ENCODE data around the gene ANKRD6.

Gene ANKRD6

DNA sequence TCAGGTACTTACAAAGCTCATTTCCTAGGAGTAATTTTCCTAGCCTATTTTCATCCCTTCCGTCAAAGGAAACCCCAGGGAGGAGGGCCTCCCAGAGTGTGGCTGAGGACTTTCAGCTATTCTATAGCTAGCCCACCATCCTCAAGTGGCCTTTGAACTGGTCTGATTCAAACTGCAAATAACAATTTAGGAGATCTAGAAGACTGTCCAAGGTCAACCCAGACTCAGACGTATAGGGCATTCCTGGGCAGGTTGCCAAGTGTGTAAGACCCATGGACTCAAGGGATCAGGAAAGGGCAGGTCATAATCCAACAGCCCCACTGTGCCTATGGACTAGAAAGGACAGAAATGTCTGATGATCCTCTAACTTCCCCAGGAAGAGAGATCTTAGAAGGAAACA is 18.7 kb upstream of the ANKRD6 start:
- DNase-seq, result no peak

DNA sequence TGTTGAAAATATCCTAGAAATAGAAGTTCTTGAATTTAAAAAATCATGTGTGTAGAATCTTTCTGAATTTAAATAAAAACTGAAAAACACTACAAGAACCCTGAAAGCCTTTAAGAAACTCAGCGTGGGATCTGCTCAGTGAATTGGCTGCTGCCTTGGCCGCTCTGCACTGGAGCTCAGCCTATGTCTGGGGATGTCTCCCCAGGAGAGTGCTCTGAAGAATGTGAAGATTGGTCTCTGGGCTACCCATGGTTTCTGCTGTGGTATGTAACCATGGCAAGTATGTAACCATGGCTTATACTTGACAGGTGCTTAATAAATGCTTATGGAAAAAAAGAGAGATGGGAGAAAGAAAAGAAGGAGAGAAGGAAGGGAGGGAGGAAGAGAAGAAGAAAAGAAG is 17.8 kb upstream of the ANKRD6 start:
- no peak for DNase-seq

- no peak for DNase-seq
These were observed 16.2 kb upstream of the ANKRD6 start for GRCh38 chr6:89416796-89417195.

DNA sequence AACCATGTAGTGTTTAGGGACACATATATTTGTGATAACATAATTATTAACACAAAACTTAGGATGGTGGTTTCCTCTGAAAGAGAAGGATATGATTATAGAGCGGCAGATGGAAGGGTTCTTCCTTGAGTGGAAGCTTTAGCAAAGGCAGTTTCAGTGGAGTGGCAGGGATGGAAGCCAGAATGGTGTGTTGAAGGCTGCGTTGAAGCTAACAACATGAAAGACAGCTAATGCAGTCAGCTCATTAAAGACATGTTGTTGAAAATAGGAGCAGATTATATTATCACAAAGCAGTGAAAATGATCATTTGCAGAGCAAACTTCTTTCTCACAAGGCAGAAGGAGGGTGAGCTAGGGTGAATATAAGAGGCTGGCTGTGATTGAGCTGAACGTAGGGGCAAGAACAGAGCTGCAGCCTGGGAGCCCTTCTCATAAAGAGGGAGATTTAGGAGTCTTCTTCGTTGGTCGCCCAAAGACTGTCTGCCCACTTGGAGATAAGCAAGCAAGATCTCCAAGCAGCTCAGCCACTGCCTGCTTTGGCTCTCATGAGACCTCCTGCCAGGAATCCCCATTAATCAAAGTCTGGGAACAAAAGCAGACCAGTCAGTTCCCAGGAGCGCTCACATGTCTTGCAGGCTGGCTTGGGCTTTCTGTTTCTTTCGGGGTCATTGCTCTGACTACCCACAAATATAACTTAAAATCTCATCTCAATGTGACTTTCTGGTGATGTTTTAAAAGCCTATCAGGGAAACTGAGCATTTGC is 2.6 kb upstream of the ANKRD6 start:
- DNase-seq, result no peak

DNA sequence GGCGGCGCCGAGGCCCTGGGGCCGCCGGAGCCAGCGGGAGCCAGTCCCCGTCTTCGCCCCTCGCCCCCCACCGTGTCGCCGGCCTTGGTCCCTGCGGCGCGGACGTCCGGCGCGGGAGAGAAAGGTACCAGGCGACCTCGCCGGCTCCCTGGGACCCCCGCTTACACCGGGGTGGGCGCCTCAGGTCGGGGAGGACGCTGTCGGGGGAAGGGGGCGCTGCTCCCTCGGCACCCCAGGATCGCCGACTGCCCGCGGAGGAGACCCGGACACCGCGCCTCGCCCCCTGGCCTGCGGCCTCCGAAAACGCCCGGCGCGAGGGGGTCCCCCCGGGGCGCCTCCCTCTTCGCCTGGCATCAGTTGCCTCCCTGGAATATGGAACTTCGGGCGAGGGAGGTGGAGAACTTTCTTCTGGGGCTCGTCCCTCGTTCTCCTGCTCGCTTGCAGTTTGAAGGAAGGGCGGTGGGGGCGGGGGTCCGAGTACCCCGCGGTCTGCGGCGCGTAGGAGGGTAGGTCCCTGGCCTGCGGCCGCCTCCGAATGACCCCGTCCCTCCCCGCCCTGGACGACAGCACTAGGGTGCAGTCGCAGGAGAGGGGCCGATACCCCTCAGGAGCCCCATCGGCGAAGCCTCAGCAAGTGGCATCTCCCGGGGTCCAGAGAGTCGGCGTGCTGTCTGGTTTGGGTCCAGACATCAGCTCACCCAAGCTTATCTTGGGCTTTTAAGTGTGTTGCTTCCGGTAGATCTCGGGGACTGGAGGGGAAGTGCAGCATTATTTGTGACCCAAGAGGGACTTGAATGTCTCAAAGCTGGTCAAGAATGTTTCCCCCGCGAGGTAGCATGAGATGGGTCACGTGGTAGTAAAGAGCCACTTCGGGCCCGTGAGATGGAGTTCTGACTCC is 549 bp downstream of the ANKRD6 start:
- no peak for DNase-seq

GRCh38 chr6:89434150-89434499 is 1.2 kb downstream of the ANKRD6 start:
- no peak for DNase-seq

- no peak for DNase-seq
These were observed 2.0 kb downstream of the ANKRD6 start for GRCh38 chr6:89434954-89435353.

DNA sequence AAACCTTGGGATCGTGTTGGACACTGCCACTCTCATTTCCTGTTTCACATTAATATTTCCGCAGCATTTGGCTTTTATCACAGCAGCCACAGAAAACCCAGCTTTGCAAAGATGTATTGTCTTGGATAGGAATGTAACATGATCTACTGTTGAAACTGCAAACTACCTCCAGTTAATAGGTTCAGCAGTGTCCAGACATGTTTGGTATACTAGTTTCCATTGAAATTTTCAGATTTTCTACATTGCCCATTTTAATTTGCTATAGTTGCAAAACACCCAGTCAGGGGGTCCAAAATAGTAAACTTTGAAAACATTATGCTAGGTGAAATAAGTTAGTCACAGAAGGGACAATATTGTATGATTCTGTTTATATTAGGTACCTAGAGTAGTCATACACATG is 3.3 kb downstream of the ANKRD6 start:
- no peak for DNase-seq

- no peak for DNase-seq
These were observed 5.3 kb downstream of the ANKRD6 start for GRCh38 chr6:89438248-89438647.

DNA sequence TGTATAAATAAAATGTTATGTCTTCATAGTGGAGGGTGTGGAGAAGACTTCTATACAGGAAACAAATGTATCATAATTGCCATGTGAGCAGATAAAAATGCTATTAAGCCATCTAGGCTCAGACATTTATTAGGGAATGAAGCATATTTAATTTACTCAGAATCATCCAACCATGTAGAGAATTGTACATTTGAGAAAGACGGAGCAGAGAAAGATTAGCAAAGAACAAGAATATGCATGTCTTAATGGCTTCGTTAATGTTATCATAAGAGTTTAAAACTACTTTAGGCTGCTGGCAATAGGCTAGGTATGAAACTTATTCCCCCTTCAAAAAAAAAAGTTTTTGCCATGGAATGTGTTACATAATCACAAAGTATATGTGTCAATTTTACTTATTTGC is 6.1 kb downstream of the ANKRD6 start:
- DNase-seq, result no peak

DNA sequence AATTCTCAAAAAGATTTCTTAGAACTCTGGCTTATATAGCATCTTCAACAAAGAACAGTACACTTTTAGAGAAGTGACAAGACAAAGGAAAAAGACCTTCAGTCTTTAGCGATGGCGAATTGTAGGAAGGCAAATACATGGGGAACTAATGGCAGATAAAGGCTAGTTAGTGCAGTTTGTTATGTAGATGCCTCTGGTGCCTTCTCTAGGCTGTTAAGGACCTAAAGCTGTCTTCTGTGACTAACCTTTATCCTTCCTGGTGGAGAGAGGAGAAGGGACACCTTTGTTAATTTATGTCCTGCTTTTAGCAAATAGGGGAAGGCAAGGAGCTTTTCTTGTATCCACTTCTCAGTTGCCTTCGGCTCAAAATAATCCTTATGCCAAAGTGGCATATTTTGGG is 7.2 kb downstream of the ANKRD6 start:
- no peak for DNase-seq

DNA sequence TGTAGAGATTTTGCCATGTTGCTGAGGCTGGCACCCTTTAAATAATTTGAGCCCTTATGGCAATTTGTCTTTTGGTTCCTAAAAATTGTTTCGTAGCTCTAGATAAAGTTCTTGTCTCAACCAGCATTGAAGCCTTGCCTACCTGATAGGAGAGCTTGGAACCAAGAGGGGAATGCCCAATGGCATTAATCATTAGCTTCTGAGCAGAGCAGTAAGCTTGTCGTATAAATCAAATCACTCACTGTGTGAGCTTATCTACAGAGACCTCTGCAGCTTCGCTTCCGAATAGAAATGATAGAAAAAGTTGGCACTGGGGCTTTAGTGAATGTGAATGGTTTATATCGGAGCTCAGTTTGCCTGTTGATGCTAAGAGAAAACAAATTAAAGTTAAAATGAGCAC is 10.7 kb downstream of the ANKRD6 start:
- DNase-seq, result no peak

DNA sequence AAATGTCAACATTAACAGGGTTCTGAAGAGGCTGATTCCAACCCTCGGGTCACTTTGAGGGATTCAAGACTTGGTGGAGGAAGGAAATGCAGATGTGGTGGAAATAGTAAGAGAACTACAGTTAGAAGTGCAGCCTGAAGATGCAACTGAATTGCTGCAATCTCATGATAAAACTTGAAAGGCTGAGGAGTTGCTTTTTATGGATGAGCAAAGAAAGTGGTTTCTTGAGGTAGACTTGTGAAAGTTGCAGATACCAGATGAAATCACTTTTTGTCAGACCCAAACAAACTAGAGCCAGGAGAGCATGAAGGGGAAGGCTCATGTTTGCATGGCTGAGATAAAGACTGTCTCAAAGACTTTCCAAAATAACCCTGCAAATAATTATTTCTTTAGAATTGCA is 16.2 kb downstream of the ANKRD6 start:
- no peak for DNase-seq

DNA sequence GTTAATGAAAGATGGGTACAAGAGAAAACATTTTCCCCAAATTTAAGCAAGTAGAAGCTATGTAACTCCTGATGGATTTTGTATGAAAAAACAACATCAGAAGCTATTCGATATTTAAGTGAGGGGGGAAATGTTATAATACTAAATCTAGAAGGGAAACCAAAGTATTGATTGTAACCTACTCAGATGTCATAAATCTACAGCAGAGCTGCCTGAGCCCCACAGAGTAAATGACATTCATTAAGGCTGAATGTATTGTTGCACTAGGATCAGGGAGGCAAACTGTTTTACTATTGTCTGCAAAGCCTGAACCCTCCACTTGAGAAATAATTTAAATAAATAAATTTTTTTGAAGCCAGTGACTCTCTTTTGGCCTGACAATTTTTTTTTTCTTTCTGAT is 19.3 kb downstream of the ANKRD6 start:
- DNase-seq, result no peak

- no peak for DNase-seq
These were observed 21.3 kb downstream of the ANKRD6 start for GRCh38 chr6:89454300-89454699.

DNA sequence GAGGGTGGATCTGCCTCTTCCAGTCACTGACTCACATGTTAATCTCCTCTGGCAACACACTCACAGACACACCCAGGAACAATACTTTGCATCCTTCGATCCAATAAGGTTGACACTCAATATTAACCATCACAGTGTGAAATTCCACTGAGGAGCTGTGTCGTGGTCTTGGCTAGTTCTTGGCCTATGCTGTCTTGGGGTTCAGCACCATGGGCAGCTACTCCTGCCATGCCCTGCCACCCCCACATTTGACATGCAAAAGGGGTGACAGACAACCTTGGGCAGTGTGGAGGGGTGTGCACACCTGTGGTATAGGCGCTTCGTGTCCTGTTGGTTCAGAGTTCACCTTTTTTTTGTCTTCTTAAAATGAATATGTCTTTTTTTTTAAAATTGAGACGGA is 25.8 kb downstream of the ANKRD6 start:
- DNase-seq, result no peak

- no peak for DNase-seq
These were observed 26.5 kb downstream of the ANKRD6 start for GRCh38 chr6:89459501-89459900.

DNA sequence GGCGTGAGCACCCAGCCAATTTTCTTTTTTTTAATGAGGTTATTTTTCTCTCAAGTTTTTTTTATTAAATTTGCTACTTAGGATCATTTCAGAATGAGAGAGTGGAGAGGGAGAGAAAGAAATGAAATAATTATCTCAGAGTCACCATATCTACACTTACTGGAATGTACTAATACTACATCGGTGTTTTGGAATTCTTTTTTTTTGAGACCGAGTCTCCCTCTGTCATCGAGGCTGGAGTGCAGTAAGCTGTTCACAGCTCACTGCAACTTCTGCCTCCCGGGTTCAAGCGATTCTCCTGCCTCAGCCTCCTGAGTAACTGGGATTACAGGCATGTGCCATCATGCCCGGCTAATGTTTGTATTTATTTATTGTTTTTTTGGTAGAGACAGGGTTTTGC is 27.8 kb downstream of the ANKRD6 start:
- no peak for DNase-seq

GRCh38 chr6:89462503-89462902 is 29.6 kb downstream of the ANKRD6 start:
- no peak for DNase-seq

- no peak for DNase-seq
These were observed 31.3 kb downstream of the ANKRD6 start for GRCh38 chr6:89464295-89464694.

DNA sequence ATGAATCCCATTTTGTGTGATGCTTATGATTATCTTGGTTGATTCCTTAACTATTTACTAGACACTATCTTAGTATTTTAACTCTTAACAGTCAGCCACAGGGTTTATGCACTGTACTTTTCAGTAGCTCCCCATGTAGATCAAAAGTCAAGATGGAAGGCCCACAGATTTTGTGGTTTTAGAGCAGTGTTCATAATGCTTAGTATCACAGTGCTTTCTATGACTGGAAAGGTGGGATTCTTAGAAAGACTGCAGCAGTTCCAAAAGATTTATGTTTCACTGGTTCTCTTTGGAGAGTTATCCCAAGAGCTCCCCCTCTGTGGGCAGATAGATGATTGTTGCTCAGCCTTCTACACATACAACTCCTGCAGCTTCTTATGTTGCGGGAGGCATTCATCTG is 34.5 kb downstream of the ANKRD6 start:
- no peak for DNase-seq

DNA sequence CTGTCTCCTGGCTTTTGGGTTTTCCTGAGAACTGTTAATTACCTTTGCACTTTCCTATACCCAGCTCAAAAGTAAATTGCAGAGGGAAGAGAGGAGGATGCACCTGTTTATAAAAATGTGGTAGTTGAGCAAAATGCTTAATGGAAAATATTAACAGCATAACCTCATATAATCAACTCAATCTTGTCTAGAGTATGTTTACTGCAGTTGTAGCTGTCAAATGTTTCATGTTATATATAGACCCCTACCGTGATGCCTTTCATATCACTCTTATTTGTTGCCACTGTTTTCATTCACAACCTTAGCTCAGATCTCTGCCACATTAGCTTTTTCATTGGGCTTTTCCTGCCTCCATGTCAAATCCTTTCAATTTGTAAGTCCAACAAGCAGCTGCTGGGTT is 36.0 kb downstream of the ANKRD6 start:
- no peak for DNase-seq

- DNase-seq, result no peak
These were observed 38.4 kb downstream of the ANKRD6 start for GRCh38 chr6:89471287-89471867.

DNA sequence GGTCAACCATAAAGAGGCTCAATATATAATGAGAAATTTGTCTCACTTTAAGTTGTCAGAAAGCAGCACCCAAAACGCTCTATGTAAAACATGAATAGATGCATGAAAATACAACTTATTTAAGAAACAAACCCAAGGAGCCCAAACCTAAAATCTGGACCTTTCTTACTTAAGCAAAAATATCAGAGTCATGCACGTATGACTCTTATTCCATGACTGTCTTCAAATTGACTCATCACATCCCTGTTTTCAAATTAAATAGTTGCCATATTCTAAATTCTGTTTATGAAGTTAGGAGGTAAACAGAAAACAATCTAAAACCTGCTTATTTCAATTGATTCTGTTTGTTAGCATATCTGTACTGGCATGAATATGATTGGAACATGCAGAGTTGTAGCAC is 42.1 kb downstream of the ANKRD6 start:
- no peak for DNase-seq
